Measurements from ENCODE around the gene SEMA4A. TPM values are rescaled to one million over a fixed set of nuclear protein-coding genes. Genes with fewer than 3 reads are reported as not detected.
A peak's percentile ranks its signal among the peaks of the same experiment; 100 is the strongest.

The SEMA4A gene
- total and polyA plus RNA-seq, 2 donors (not counting 1 experiment from before 2014, with no cell fraction given), result 0.27 to 0.99 TPM

DNA sequence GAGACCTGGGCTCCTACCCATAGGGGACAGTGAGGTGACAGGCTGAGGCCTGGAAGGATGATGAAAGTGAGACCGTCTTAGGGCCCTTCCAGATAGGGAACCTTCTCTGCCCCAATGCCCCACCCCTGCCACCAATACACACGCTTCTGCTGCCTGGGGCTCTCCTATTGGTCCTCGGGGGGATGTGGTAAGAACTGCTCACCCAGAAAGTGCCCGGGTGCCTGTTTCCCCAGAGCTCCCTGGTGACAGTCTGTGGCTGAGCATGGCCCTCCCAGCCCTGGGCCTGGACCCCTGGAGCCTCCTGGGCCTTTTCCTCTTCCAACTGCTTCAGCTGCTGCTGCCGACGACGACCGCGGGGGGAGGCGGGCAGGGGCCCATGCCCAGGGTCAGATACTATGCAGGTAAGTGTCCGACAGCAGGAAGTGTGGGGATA lies 948 bp downstream of the SEMA4A start:
- Histone ChIP-seq H2AFZ (ENCODE audit: low read length) (no peak overlapping the region), H3K9me3 (ENCODE audit: control insufficient read depth, insufficient read depth, low read depth, low read length) (no peaks in the 10 kb centered on the region), H3K4me2 (ENCODE audit: extremely low read depth, insufficient read depth, low read length) (no peak overlapping the region), H3K36me3 (ENCODE audit: control insufficient read depth, insufficient read depth, low read length) (no peaks in the 10 kb centered on the region), H3K4me1 (ENCODE audit: control insufficient read depth, extremely low read depth, insufficient read depth, low read length) (no peaks in the 10 kb centered on the region), H3K79me2 (ENCODE audit: control insufficient read depth, insufficient read depth, low read length) (no peaks in the 10 kb centered on the region), H3K4me3 (replicated peaks in 1 of 4; ENCODE audit: control extremely low read depth in 1 of 4, insufficient read depth in 1 of 4, low read depth in 3 of 4, low read length in 4 of 4) (no peak overlapping the region), H3K27me3 (ENCODE audit: control insufficient read depth, insufficient read depth, low read length) (peaks cover 7% of the 10 kb centered on the region), H3K9ac (ENCODE audit: insufficient read depth, low read length) (no peak overlapping the region), H3K27ac (ENCODE audit: insufficient read depth, low read length) (no peak overlapping the region), H4K20me1 (ENCODE audit: control insufficient read depth, extremely low read depth, insufficient read depth, low read length) (no peaks in the 10 kb centered on the region)
- DNase-seq (ENCODE audit: low read depth in 2 of 2), result no peak
- TF ChIP-seq EZH2 (IDR thresholded peaks at IDR 0.05; ENCODE audit: low read length, missing control alignments), result no peak
- TF ChIP-seq, protein P1, sequence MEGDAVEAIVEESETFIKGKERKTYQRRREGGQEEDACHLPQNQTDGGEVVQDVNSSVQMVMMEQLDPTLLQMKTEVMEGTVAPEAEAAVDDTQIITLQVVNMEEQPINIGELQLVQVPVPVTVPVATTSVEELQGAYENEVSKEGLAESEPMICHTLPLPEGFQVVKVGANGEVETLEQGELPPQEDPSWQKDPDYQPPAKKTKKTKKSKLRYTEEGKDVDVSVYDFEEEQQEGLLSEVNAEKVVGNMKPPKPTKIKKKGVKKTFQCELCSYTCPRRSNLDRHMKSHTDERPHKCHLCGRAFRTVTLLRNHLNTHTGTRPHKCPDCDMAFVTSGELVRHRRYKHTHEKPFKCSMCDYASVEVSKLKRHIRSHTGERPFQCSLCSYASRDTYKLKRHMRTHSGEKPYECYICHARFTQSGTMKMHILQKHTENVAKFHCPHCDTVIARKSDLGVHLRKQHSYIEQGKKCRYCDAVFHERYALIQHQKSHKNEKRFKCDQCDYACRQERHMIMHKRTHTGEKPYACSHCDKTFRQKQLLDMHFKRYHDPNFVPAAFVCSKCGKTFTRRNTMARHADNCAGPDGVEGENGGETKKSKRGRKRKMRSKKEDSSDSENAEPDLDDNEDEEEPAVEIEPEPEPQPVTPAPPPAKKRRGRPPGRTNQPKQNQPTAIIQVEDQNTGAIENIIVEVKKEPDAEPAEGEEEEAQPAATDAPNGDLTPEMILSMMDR (conservative IDR thresholded peaks at IDR 0.05 in 1 of 2, IDR thresholded peaks at IDR 0.05 in 1 of 2; ENCODE audit: low read depth in 1 of 2, low read length in 2 of 2), result no peak

DNA sequence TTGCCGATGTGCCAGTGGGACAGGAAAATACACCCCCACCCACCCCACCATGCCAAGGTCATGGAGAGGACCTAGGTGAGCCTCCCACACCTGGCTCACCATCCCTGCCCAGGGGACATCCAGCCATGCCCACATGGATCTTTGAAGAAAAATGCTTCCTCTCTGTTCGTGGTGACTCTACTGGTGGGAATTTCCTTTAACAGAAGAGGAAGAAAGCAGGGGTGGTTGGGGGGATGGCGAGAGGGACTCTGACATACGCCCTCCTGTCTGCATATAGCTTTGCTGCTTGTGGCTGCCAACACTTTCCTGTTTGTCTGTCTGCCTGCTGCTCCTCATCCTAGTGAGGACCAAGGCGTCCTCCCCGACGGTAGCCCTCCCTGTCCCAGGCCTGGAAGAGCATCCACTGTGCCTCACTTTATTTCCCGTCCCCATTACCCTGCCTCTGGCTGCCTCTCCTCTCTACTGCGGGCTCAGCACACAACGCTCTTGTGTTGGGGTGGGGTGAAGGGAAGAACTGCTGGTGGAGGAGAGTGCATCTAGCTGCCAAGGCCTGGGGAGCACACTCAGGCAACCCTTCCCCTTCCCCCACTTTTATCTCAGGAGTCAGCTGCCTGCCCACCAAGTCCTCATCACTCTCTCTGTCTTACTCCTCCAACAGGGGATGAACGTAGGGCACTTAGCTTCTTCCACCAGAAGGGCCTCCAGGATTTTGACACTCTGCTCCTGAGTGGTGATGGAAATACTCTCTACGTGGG lies 2.5 kb downstream of the SEMA4A start:
- TF ChIP-seq, protein P1 (conservative IDR thresholded peaks at IDR 0.05 in 1 of 2, IDR thresholded peaks at IDR 0.05 in 1 of 2; ENCODE audit: low read depth in 1 of 2, low read length in 2 of 2), result no peak
- peak; percentile 49 for TF ChIP-seq EZH2 (IDR thresholded peaks at IDR 0.05; ENCODE audit: low read length, missing control alignments)
- no peaks in the 10 kb centered on the region for H3K36me3 ChIP-seq (ENCODE audit: control insufficient read depth, insufficient read depth, low read length)
- no peaks in the 10 kb centered on the region for H3K4me1 ChIP-seq (ENCODE audit: control insufficient read depth, extremely low read depth, insufficient read depth, low read length)
- no peak overlapping the region for H3K27ac ChIP-seq (ENCODE audit: insufficient read depth, low read length)
- H4K20me1 ChIP-seq (ENCODE audit: control insufficient read depth, extremely low read depth, insufficient read depth, low read length), result no peaks in the 10 kb centered on the region
- no peak for DNase-seq (ENCODE audit: low read depth in 2 of 2)
- no peaks in the 10 kb centered on the region for H3K27me3 ChIP-seq (ENCODE audit: control insufficient read depth, insufficient read depth, low read length)
- H3K4me2 ChIP-seq (ENCODE audit: extremely low read depth, insufficient read depth, low read length), result no peak overlapping the region
- H3K79me2 ChIP-seq (ENCODE audit: control insufficient read depth, insufficient read depth, low read length), result no peaks in the 10 kb centered on the region
- H2AFZ ChIP-seq (ENCODE audit: low read length), result no peak overlapping the region
- H3K4me3 ChIP-seq (replicated peaks in 1 of 4; ENCODE audit: control extremely low read depth in 1 of 4, insufficient read depth in 1 of 4, low read depth in 3 of 4, low read length in 4 of 4), result no peak overlapping the region
- H3K9me3 ChIP-seq (ENCODE audit: control insufficient read depth, insufficient read depth, low read depth, low read length), result no peaks in the 10 kb centered on the region
- H3K9ac ChIP-seq (ENCODE audit: insufficient read depth, low read length), result no peak overlapping the region

DNA sequence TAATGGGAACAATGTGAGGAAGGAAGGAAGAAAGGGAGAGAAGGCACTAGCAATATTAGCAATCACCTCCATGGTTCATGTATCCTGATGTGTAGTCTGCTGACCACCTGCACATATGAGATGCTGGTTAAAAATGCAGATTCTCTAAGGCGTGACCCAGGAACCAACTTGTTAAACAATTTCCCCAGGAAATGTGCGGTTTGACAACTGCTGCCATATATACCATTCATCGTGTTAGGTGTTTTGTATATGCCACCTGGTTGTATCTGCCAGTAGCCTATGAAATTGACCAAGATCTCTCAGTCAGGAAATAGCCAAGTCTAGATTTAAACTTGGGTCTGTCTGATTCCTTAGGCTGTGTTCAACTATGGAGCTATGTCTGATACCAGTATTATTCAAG lies 4.1 kb downstream of the SEMA4A start:
- Histone ChIP-seq H3K79me2 (ENCODE audit: control insufficient read depth, insufficient read depth, low read length) (no peaks in the 10 kb centered on the region), H3K36me3 (ENCODE audit: control insufficient read depth, insufficient read depth, low read length) (no peaks in the 10 kb centered on the region), H3K4me1 (ENCODE audit: control insufficient read depth, extremely low read depth, insufficient read depth, low read length) (no peaks in the 10 kb centered on the region), H3K9me3 (ENCODE audit: control insufficient read depth, insufficient read depth, low read depth, low read length) (no peaks in the 10 kb centered on the region), H3K27me3 (ENCODE audit: control insufficient read depth, insufficient read depth, low read length) (no peaks in the 10 kb centered on the region), H3K27ac (ENCODE audit: insufficient read depth, low read length) (no peak overlapping the region), H4K20me1 (ENCODE audit: control insufficient read depth, extremely low read depth, insufficient read depth, low read length) (no peaks in the 10 kb centered on the region), H2AFZ (ENCODE audit: low read length) (no peak overlapping the region), H3K4me2 (ENCODE audit: extremely low read depth, insufficient read depth, low read length) (no peak overlapping the region), H3K9ac (ENCODE audit: insufficient read depth, low read length) (no peak overlapping the region), H3K4me3 (replicated peaks in 1 of 4; ENCODE audit: control extremely low read depth in 1 of 4, insufficient read depth in 1 of 4, low read depth in 3 of 4, low read length in 4 of 4) (no peak overlapping the region)
- TF ChIP-seq EZH2 (IDR thresholded peaks at IDR 0.05; ENCODE audit: low read length, missing control alignments), result no peak
- TF ChIP-seq, protein P1 (conservative IDR thresholded peaks at IDR 0.05 in 1 of 2, IDR thresholded peaks at IDR 0.05 in 1 of 2; ENCODE audit: low read depth in 1 of 2, low read length in 2 of 2), result no peak
- no peak for DNase-seq (ENCODE audit: low read depth in 2 of 2)
